Measurements from ENCODE around the gene ACBD4.

GRCh38 chr17:45147581-45148182 lies 12.2 kb downstream of the ACBD4 start:
- TF ChIP-seq CTCF (IDR thresholded peaks at IDR 0.05): peak in 1 of 6 experiments; percentile 7
- TF ChIP-seq POLR2AphosphoS5 (IDR thresholded peaks at IDR 0.05): peak; percentile 63 to 67
- TF ChIP-seq POLR2A (IDR thresholded peaks at IDR 0.05): peak in 1 of 4 donors; percentile 50
- peak in 1 of 4 donors; percentile 29 for TF ChIP-seq EP300 (IDR thresholded peaks at IDR 0.05)

Data from upper lobe of left lung (tissue), 4 donors.